GM13977 (cell line): ENCODE measurements around the gene TMEM151A.

Experiments
- DNase-seq: peaks from one replicate; pipeline ENCODE4 v3.0.0; 2012; ENCODE audit warnings: low spot score
- in situ Hi-C: fragments of 300-500 bp; cut with MboI; formaldehyde crosslinking; loops from one replicate; pipeline ENCODE4 v1.12.0; 2022; ENCODE audit warnings: low sequenced_read_pairs, low pct_unique_long_range_greater_than_20kb, mixed read lengths, inconsistent platforms; ENCODE audit not compliant: unreplicated experiment
- TF ChIP-seq, protein P1 (sequence below): IDR thresholded peaks from 2 replicates; pipeline ENCODE4 v1.5.1; 2012; ENCODE audit warnings: mild to moderate bottlenecking, control low read depth; ENCODE audit not compliant: insufficient read depth; ENCODE audit errors: extremely low read depth, missing control alignments

Gene TMEM151A

DNA sequence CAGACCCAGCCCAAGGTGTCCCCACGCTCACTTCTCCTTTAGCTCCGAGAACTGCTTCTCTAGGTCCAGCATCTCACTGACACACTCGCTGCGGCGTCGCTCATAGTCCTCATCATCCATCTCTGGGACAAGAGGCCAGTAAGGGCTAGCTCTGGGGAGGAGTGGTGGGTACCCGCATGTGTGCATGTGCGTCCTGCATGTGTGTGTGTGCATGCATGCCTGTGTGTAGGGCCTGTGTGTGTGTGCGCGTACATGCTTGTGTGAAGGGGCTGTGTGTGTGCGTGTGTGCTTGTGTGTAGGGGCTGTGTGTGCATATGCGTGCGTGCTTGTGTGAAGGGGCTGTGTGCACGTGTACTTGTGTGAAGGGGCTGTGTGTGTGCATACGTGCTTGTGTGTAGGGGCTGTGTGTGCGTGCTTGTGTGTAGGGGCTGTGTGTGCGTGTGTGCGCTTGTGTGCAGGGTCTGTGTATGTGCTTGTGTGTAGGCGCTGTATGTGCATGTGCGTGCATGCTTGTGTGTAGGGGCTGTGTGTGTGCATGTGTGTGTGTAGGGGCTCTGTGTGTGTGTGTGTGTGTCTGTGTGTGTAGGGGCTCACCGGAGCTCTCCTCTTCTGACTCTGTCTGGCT lies 49.9 kb downstream of the TMEM151A start:
- in situ Hi-C loops, result no loop called here

DNA sequence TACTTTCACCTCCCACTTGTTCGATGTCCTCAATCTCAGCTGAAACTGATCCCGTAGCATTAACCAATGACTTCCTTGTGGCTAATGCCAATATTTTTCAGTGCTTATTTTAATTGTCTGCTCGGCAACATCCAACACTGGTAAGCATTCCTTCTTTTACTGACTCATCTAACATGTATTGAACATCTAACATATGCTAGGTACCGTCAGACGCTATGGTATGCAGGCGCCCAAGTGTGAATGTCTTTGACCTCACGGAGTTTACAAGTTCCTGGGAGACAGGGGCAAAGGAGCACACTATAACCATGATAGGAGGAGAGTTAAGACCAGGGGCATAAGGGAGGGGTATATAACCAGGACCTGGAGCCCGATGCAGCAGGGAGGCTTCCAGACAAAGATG lies 51.5 kb downstream of the TMEM151A start:
- no peak for DNase-seq
- in situ Hi-C loops, result no loop called here
- TF ChIP-seq, protein P1, sequence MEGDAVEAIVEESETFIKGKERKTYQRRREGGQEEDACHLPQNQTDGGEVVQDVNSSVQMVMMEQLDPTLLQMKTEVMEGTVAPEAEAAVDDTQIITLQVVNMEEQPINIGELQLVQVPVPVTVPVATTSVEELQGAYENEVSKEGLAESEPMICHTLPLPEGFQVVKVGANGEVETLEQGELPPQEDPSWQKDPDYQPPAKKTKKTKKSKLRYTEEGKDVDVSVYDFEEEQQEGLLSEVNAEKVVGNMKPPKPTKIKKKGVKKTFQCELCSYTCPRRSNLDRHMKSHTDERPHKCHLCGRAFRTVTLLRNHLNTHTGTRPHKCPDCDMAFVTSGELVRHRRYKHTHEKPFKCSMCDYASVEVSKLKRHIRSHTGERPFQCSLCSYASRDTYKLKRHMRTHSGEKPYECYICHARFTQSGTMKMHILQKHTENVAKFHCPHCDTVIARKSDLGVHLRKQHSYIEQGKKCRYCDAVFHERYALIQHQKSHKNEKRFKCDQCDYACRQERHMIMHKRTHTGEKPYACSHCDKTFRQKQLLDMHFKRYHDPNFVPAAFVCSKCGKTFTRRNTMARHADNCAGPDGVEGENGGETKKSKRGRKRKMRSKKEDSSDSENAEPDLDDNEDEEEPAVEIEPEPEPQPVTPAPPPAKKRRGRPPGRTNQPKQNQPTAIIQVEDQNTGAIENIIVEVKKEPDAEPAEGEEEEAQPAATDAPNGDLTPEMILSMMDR, result no peak

More for the DNA sequence above, 49.9 kb downstream of the TMEM151A start:
- no peak for DNase-seq
- TF ChIP-seq, protein P1, result no peak

DNA sequence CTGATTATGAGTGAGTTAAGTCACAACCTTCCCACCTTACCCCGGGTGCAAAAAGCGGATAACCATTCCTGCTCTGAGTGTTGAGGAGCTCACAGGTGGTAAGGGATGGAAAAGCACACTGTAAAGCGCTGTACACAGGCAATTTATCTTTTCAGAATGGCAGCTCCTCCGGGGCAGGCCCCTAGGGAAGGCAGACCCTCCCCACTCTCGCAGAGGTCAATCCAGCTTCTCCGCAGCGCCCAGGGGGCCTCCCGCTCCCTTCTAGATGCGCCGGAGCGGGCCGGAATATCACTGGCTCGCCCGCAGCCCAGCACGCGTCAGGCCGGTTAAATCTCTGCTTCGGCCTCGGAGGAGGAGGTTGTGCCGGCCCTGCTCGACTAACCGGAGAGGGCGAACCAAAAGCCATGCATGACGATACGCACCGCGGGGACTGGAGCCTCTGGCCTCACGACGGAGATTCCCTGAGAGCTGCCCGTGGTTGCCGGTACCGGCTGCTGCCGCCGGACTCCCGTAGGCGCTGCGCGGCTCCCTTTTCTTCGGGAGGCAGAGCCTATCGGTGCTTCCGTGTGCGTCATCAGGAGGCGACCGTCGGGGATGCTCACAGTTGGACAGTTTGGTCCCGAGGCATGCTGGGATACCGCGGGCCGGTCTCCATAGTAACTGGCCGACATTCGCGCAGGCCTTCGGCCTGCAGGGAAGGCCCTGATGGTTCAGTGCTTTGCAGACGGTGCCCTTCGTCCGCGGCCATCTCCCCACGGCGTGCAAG lies 53.0 kb downstream of the TMEM151A start, which contains the start of gene BRMS1:
BRMS1 (minus strand) TSS at position 555 of the 766 bp plus-strand sequence. CDS start 2,870 bp downstream, outside the sequence.
- in situ Hi-C loops, result no loop called here
- DNase-seq, result peak; percentile 96
- TF ChIP-seq, protein P1, result no peak

DNA sequence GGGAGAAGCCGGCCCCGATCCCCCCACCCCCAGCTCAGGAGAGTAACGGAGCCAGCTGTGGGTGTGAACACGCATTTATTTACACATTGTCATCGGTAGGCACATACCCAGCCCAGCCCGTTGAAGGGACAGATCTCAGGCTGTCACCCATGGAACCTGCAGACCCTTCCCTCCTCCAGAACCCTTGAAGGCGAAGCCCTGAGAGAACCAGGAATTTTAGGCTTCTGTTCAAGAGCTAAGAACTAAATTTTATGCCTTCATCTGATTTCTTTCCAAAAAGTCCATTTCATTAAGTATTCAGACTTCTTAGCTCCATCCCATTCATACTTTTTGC lies 53.6 kb downstream of the TMEM151A start:
- in situ Hi-C loops, result no loop called here
- no peak for DNase-seq
- TF ChIP-seq, protein P1, result no peak
